Measurements from ENCODE around the gene TRPM8.

TRPM8 gene

GRCh38 chr2:234005126-234005525 lies 88.0 kb downstream of the TRPM8 start:
- DNase-seq = no peak

GRCh38 chr2:234006501-234006900 lies 89.3 kb downstream of the TRPM8 start:
- no peak for DNase-seq

- DNase-seq = no peak
Measured at GRCh38 chr2:234014427-234014826, 97.3 kb downstream of the TRPM8 start.

- DNase-seq = no peak
Measured at GRCh38 chr2:234015861-234016260, 98.7 kb downstream of the TRPM8 start.

- DNase-seq = no peak
Measured at GRCh38 chr2:234019896-234020295, 102.7 kb downstream of the TRPM8 start.

- no peak for DNase-seq
Measured at GRCh38 chr2:234020332-234020731, 103.2 kb downstream of the TRPM8 start.

- DNase-seq = no peak
Measured at GRCh38 chr2:234022424-234022823, 105.3 kb downstream of the TRPM8 start.

- no peak for DNase-seq
Measured at GRCh38 chr2:234024304-234024703, 107.1 kb downstream of the TRPM8 start.

- no peak for DNase-seq
Measured at GRCh38 chr2:234025466-234025865, 108.3 kb downstream of the TRPM8 start.

GRCh38 chr2:234025891-234026401 lies 108.8 kb downstream of the TRPM8 start:
- DNase-seq = no peak

GRCh38 chr2:234026693-234027254 lies 109.6 kb downstream of the TRPM8 start:
- DNase-seq = no peak

- DNase-seq = no peak
Measured at GRCh38 chr2:234027641-234028040, 110.5 kb downstream of the TRPM8 start.

- DNase-seq = no peak
Measured at GRCh38 chr2:234029150-234029733, 112.1 kb downstream of the TRPM8 start.

GRCh38 chr2:234031207-234031606 lies 114.0 kb downstream of the TRPM8 start:
- DNase-seq = no peak

- DNase-seq = no peak
Measured at GRCh38 chr2:234032279-234032856, 115.2 kb downstream of the TRPM8 start.

- DNase-seq = no peak
Measured at GRCh38 chr2:234033174-234033573, 116.0 kb downstream of the TRPM8 start.

GRCh38 chr2:234033885-234034284 lies 116.7 kb downstream of the TRPM8 start:
- DNase-seq = no peak

GRCh38 chr2:234038076-234038802 lies 121.1 kb downstream of the TRPM8 start:
- no peak for DNase-seq

- no peak for DNase-seq
Measured at GRCh38 chr2:234044157-234044556, 127.0 kb downstream of the TRPM8 start.

- no peak for DNase-seq
Measured at GRCh38 chr2:234046521-234046920, 129.3 kb downstream of the TRPM8 start.

- no peak for DNase-seq
Measured at GRCh38 chr2:234047361-234047760, 130.2 kb downstream of the TRPM8 start.

GRCh38 chr2:234048049-234048448 lies 130.9 kb downstream of the TRPM8 start:
- no peak for DNase-seq

GRCh38 chr2:234050455-234051135 lies 133.4 kb downstream of the TRPM8 start, which contains the start of gene SPP2:
SPP2 (plus strand) TSS chr2:234050702; CDS start chr2:234050787, 85 bp downstream.
- no peak for DNase-seq

Data from NCI-H1048 (cell line).